ENCODE measurements around the gene TCEANC.

TCEANC gene

DNA sequence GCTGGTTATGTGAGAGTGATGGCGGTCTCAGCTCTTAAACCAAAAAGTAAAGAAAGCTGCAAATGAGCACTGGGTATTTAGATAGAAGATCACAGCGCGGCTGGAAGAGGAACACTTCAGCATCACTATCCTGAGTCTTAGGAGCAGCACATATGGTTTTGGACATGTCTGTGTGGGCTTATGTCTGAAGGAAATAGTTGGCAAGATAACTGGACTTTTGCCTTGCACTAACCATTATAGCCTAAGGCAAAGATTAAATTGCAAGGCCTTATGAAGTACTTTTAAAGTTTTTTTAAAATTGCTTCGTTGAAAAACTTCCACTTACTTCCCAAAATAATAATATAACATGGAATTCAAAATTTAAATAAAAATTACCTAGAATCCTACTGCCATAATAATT is 31.4 kb downstream of the TCEANC start:
- TF ChIP-seq, protein P1, sequence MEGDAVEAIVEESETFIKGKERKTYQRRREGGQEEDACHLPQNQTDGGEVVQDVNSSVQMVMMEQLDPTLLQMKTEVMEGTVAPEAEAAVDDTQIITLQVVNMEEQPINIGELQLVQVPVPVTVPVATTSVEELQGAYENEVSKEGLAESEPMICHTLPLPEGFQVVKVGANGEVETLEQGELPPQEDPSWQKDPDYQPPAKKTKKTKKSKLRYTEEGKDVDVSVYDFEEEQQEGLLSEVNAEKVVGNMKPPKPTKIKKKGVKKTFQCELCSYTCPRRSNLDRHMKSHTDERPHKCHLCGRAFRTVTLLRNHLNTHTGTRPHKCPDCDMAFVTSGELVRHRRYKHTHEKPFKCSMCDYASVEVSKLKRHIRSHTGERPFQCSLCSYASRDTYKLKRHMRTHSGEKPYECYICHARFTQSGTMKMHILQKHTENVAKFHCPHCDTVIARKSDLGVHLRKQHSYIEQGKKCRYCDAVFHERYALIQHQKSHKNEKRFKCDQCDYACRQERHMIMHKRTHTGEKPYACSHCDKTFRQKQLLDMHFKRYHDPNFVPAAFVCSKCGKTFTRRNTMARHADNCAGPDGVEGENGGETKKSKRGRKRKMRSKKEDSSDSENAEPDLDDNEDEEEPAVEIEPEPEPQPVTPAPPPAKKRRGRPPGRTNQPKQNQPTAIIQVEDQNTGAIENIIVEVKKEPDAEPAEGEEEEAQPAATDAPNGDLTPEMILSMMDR (conservative IDR thresholded peaks at IDR 0.05; ENCODE audit: control insufficient read depth, insufficient read depth, low read depth, low read length): no peak
- no peak for DNase-seq (ENCODE audit: low read depth)
- H3K4me3 ChIP-seq (ENCODE audit: control insufficient read depth, low read depth, low read length): no peak overlapping the region

DNA sequence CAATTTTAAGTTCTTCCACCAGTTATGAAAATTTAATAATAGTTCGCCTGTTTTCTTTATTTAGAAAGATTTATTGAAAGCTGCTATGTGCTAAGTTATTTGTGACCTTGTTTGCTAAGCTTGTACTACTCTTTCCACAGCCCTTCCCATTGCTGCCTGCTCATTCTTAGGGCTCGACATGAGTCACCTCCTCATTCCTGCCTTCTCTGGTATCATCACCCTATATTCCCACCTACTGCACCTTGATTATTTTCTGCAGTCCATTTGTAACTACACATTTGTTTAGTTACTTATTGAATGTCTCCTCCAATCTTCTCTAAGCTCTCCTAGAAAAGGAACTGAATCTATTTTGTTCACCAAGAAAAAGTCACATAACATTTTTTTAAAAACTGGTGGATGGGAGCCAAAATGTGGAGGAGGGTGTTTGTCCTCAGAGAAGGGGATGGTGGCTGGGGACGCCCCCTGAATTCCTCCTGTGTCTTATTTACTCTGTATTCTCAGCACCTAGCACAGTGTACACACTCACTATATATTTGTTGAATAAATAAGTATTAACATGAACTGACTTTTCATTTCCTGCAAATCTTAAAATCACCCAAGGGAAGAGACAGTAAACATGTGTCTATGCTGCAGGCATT is 32.3 kb downstream of the TCEANC start:
- peak; percentile 42 for DNase-seq (ENCODE audit: low read depth)
- TF ChIP-seq, protein P1 (conservative IDR thresholded peaks at IDR 0.05; ENCODE audit: control insufficient read depth, insufficient read depth, low read depth, low read length): no peak
- H3K4me3 ChIP-seq (ENCODE audit: control insufficient read depth, low read depth, low read length): no peak overlapping the region

DNA sequence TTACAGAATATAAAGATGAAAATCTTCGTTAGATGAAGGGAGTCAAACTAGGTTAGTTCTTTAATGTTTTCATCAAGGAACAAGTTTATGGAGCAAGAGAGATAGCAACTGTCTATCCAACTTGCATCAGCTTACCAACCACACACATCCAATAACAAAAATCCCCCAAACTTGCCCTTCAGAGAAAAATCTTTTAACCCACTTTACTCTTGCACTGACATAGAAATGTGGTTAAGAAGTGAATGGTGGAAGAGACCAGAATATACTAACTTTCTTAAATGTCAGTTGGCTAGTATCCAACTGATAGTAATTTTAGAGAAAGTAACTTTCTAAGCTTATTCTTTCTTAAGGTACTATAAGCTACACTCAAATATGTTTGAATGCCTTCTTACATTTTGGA is 34.3 kb downstream of the TCEANC start:
- no peak for DNase-seq (ENCODE audit: low read depth)
- TF ChIP-seq, protein P1 (conservative IDR thresholded peaks at IDR 0.05; ENCODE audit: control insufficient read depth, insufficient read depth, low read depth, low read length): no peak
- H3K4me3 ChIP-seq (ENCODE audit: control insufficient read depth, low read depth, low read length): no peak overlapping the region

DNA sequence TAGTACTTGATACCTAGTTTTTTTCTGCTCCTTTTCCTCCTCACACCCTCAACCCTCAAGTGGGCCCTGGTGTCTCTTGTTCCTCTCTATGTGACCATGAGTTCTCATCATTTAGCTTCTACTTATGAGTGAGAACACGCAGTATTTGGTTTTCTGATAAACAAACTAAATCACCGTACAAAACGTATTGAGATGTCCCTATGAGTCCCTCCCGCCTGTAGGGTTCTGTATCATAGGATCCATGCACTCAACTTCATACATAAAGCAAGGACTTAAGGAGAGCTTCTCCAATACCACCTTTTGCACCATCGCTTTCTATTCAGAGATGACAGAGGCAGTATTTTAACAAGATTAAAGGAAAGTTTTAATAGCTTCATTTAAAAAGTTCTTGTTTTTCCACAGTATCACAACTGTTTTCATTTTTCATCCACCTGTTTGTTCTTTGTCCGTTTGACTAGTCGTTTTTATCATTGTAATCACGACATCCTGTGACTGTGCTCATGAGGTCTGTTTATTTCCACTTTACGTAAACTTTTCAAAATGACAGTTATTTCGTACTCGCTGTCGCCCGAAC is 35.5 kb downstream of the TCEANC start:
- TF ChIP-seq, protein P1 (conservative IDR thresholded peaks at IDR 0.05; ENCODE audit: control insufficient read depth, insufficient read depth, low read depth, low read length): no peak
- no peak for DNase-seq (ENCODE audit: low read depth)

DNA sequence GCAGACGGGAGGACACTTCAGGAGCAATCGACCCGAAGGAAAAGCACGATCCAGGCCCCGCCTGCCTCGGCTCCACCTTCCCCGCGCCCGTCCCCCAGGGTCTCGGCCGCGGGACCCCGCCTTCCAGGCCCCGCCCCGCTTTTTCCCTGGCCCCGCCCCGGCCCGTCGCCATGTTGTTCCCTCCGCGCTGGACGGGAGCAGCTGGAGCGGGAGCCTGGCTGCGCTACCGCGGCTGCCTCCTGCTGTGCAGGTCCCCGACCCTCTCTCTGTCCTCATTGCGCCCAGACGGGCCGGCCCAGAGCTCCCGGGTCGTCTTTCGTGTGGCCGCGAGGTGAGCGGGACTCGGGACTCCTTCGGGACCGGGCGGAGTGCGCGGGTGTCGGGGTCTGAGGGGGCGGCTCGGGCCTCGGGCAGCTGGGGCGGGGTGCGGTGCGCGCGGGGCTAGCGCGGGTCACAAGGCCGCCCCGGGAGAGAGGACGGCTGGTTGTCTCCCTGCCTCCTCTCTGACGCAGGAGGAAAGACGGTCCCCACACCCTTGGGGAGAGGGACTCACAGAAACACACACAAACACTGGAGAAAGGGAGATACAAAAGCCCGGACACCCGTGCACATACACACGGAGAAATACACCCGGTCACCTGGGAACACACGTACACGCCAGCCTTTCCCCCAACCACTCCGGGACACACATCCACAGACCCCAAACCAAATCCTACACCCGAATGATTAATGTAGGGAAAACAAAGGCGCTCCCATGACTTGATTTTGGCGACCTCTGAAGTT is 36.2 kb downstream of the TCEANC start, which contains the start of gene RAB9A:
Gene RAB9A (plus strand): TSS at position 171 of the 783 bp plus-strand sequence. CDS start 19,619 bp downstream, outside the sequence.
- peak within 1 kb of the TSS; percentile 74 for H3K4me3 ChIP-seq (ENCODE audit: control insufficient read depth, low read depth, low read length)
- DNase-seq (ENCODE audit: low read depth): peak; percentile 61
- TF ChIP-seq, protein P1 (conservative IDR thresholded peaks at IDR 0.05; ENCODE audit: control insufficient read depth, insufficient read depth, low read depth, low read length): no peak

More for the DNA sequence above, 35.5 kb downstream of the TCEANC start:
- H3K4me3 ChIP-seq (ENCODE audit: control insufficient read depth, low read depth, low read length): peak overlapping the region; percentile 74

DNA sequence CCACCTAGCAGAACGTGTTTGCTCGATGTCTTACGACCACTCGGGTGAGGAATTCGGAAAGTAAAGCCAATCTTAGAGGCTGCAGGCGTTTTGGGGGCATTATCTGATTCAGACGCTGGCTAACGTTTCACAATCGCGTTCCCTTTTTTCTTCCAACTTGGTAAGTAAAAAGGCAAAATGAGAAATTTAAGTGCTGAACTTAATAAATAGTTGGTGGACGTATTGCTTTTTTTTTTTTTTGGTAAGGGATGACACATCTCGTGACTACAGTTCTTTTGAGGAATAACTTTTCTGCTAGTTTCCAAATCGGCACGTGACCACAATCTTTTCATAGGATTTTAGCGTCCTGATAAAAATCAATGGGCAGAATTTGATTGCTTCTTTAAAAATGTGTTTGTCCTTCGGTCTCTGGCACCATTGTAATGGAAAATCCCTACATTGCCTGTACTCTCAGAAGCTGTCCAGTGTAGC is 36.8 kb downstream of the TCEANC start:
- DNase-seq (ENCODE audit: low read depth): peak; percentile 50
- peak overlapping the region; percentile 74 for H3K4me3 ChIP-seq (ENCODE audit: control insufficient read depth, low read depth, low read length)
- TF ChIP-seq, protein P1 (conservative IDR thresholded peaks at IDR 0.05; ENCODE audit: control insufficient read depth, insufficient read depth, low read depth, low read length): no peak

All from fibroblast of mammary gland (primary cell).